Heart left ventricle (tissue), 13 donors: ENCODE measurements around the gene UBE2QL1.

Experiments
- POLR2A ChIP-seq, 2 donors: fragments of 450-650 bp; IDR thresholded peaks; one replicate each; pipeline ENCODE4 v1.6.1; 2017; ENCODE audit warnings: antibody characterized with exemption in 2 of 2, mild to moderate bottlenecking in 2 of 2, moderate library complexity in 2 of 2
- TF ChIP-seq, protein P1 (sequence below), 12 donors: fragments of 200-600 bp; sonication (generic) in 4 of 12; IDR thresholded peaks; one replicate each; pipeline versions ENCODE4 v1.5.0 to v1.8.0; 2018 to 2022; ENCODE audit warnings: antibody characterized with exemption in 12 of 12, mild to moderate bottlenecking in 5 of 12
- donor health status: ischemic (EF 13 %, LVEDD 7.1; RV severe dilation, severe dysfunction).
- donor health status: DM: no; HTN: yes; CAD: no.
- donor health status: DM: no; HTN: no; CAD: no.
- donor health status: ischemic (EF 25% LVEDD 6.9; RV normal size, moderate dysfunction).
- donor health status: ischemic (EF 25% LVEDD 5.7; RV mildly dilated, moderate dysfunction).
- donor health status: ischemic (EF 35%, LVEDD 5.7; RV mildly dilated, moderate dysfunction).
- donor health status: nonischemic (EF 11% LVEDD 7.7; RV severe dilation, severe dysfunction).
- donor health status: DM: yes; HTN: yes; CAD: no.
- donor health status: PGD.
- donor health status: ischemic (EF 29% LVEDD 5.4; RV normal size, mild dysfunction).
- donor health status: nonischemic (EF 23%, LVEDD 6.1; RV moderate dilation, normal function).

- TF ChIP-seq, protein P1, sequence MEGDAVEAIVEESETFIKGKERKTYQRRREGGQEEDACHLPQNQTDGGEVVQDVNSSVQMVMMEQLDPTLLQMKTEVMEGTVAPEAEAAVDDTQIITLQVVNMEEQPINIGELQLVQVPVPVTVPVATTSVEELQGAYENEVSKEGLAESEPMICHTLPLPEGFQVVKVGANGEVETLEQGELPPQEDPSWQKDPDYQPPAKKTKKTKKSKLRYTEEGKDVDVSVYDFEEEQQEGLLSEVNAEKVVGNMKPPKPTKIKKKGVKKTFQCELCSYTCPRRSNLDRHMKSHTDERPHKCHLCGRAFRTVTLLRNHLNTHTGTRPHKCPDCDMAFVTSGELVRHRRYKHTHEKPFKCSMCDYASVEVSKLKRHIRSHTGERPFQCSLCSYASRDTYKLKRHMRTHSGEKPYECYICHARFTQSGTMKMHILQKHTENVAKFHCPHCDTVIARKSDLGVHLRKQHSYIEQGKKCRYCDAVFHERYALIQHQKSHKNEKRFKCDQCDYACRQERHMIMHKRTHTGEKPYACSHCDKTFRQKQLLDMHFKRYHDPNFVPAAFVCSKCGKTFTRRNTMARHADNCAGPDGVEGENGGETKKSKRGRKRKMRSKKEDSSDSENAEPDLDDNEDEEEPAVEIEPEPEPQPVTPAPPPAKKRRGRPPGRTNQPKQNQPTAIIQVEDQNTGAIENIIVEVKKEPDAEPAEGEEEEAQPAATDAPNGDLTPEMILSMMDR (IDR thresholded peaks at IDR 0.05) = no peak
- TF ChIP-seq POLR2A (IDR thresholded peaks at IDR 0.05) = no peak
These were observed 86.9 kb downstream of the UBE2QL1 start for GRCh38 chr5:6535594-6535993.
